HG03159 (cell line): ENCODE results near the gene AHCTF1.

Experiments used
- ATAC-seq: cut with Tn5 transposase; IDR thresholded peaks from one replicate; pipeline ENCODE4 v1.9.1; 2021; ENCODE audit warnings: mild to moderate bottlenecking, moderate library complexity; ENCODE audit not compliant: unreplicated experiment

The AHCTF1 gene, protein sequence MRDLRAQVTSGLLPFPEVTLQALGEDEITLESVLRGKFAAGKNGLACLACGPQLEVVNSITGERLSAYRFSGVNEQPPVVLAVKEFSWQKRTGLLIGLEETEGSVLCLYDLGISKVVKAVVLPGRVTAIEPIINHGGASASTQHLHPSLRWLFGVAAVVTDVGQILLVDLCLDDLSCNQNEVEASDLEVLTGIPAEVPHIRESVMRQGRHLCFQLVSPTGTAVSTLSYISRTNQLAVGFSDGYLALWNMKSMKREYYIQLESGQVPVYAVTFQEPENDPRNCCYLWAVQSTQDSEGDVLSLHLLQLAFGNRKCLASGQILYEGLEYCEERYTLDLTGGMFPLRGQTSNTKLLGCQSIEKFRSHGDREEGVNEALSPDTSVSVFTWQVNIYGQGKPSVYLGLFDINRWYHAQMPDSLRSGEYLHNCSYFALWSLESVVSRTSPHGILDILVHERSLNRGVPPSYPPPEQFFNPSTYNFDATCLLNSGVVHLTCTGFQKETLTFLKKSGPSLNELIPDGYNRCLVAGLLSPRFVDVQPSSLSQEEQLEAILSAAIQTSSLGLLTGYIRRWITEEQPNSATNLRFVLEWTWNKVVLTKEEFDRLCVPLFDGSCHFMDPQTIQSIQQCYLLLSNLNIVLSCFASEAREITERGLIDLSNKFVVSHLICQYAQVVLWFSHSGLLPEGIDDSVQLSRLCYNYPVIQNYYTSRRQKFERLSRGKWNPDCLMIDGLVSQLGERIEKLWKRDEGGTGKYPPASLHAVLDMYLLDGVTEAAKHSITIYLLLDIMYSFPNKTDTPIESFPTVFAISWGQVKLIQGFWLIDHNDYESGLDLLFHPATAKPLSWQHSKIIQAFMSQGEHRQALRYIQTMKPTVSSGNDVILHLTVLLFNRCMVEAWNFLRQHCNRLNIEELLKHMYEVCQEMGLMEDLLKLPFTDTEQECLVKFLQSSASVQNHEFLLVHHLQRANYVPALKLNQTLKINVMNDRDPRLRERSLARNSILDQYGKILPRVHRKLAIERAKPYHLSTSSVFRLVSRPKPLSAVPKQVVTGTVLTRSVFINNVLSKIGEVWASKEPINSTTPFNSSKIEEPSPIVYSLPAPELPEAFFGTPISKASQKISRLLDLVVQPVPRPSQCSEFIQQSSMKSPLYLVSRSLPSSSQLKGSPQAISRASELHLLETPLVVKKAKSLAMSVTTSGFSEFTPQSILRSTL (N-terminal part only)

GRCh38 chr1:246931549-246932365 lies at the start of gene AHCTF1:
Gene AHCTF1, minus strand, starts transcription at chr1:246931948. Its CDS starts 13,578 bp downstream, at chr1:246918370.
- ATAC-seq, result peak; percentile 89

GRCh38 chr1:246978785-246979184 lies 47.0 kb upstream of the AHCTF1 start:
- no peak for ATAC-seq

DNA sequence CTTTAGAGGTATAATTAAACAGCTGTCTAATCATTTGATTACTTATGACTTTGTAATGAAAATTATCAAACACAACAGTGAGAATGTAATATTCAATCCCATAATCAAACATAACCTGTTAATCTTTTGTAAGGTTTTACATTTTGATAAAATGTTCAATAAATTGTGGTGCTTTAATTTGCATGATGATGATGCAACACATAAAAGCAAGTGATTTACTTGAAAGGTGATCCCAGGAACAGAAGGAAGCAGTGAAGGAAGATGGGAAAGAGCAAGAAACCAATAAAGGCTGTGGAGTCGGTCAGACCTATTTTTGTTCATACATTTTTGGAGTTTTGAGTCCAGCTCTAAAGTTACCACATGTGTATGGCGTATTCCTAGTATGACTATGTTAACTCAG lies 46.5 kb upstream of the AHCTF1 start:
- no peak for ATAC-seq

- no peak for ATAC-seq
These were observed 40.2 kb upstream of the AHCTF1 start for GRCh38 chr1:246971969-246972368.

GRCh38 chr1:246971090-246971721 lies 39.5 kb upstream of the AHCTF1 start:
- ATAC-seq, result no peak

- no peak for ATAC-seq
These were observed 37.9 kb upstream of the AHCTF1 start for GRCh38 chr1:246969621-246970020.

DNA sequence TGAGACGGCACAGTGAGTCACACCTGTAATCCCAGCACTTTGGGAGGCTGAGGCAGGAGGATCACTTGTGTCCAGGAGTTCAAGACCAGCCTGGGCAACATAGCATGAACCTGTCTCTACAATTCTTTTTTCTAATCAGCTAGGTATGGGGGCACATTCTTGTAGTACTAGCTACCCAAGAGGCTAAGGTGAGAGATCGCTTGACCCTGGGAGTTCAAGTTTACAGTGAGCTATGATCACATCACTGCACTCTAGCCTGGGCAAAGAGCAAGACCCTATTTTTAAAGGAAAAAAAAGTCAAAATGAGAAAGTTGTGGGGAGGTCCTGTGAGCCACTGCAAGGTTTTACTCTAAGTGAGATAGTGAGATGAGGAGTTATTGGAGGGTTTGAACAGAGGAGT lies 34.8 kb upstream of the AHCTF1 start:
- ATAC-seq, result no peak

- no peak for ATAC-seq
These were observed 28.4 kb upstream of the AHCTF1 start for GRCh38 chr1:246959944-246960693.

- ATAC-seq, result no peak
These were observed 22.4 kb upstream of the AHCTF1 start for GRCh38 chr1:246954126-246954525.

GRCh38 chr1:246951413-246951812 lies 19.7 kb upstream of the AHCTF1 start:
- ATAC-seq, result no peak

DNA sequence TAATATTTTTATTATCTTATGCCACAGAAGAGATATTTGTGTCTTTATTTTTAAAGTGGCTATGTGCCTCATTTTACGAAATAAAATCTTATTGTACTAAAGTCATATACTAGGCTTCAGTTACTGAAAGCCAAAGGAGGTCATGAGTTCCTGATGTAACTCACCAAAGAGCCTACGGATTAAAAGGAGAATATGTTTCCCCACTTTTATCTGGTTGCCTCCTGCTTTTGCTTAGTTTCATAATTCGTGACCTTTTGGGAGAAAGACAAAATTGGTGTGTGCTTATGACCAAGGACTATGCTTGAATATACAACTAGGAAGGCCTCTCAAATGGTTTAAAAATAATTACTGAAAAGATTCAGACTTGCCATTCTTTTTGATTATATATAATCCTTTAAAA lies 18.2 kb upstream of the AHCTF1 start:
- no peak for ATAC-seq

GRCh38 chr1:246947255-246947654 lies 15.5 kb upstream of the AHCTF1 start:
- no peak for ATAC-seq

GRCh38 chr1:246946366-246946765 lies 14.6 kb upstream of the AHCTF1 start:
- ATAC-seq, result no peak

- ATAC-seq, result no peak
These were observed 3.0 kb upstream of the AHCTF1 start for GRCh38 chr1:246934765-246935164.

DNA sequence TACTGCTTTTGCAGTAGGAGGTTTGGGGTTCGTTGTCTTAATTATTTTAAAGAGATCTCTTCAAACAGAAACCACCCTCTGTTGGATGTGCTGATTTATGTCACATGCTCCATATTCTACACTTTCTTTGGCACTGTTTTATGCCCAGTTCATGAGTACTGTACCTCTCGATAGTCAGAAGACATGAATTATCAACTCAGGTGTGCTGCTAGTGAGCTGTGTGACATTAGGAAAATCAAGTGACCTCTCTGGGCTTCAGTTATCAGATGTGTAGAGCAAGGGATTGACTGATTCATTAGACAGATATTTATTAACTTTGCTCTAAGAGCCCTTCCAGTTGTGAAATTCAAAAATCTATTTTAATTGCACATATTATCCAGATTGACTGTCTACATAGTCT lies 2.1 kb upstream of the AHCTF1 start:
- no peak for ATAC-seq

DNA sequence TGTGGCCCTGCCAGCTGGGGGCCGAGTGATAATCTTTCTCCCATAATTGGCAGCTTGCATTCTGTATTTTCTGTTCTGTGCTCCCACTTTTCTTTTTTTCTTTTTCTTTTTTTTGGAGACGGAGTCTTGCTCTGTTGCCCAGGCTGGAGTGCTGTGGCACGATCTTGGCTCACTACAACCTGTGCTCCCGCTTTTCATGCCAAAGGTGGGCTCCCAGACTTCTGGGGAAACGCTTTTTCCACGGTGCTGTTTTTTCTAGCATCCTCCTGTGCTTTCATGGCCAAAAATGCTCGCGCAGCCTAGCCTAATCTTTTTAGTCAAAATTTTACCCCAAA lies 585 bp upstream of the AHCTF1 start:
- ATAC-seq, result no peak

GRCh38 chr1:246930830-246931548 lies 759 bp downstream of the AHCTF1 start:
- peak; percentile 36 for ATAC-seq

DNA sequence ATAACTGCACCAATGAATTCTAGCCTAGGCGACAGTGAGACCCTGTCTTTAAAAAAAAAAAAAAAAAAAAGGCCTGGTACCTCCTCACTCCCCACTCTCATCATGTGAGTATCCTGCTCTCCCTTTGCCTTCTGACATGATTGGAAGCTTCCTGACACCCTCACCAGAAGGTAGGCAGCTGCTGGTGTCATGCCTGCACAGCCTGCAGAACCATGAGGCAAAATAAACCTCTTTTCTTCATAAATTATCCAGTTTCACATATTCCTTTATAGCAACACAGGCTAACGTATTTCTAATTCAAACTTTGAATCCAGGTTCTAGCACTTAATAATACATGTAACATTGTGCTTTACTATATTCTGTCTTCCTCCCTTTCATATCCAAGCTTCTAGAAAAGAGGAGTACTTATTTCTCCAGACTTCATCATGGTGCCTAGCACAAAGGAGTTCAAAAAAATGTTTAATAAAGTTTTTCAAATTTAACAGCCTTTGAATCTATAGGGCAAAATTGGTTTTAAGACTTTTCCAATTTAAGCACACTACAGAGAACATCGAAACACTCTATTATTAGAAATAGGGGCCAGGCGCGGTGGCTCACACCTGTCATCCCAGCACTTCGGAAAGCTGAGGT lies 5.6 kb downstream of the AHCTF1 start:
- ATAC-seq, result no peak
